Measurements from ENCODE around the gene NCCRP1.

NCCRP1 gene

DNA sequence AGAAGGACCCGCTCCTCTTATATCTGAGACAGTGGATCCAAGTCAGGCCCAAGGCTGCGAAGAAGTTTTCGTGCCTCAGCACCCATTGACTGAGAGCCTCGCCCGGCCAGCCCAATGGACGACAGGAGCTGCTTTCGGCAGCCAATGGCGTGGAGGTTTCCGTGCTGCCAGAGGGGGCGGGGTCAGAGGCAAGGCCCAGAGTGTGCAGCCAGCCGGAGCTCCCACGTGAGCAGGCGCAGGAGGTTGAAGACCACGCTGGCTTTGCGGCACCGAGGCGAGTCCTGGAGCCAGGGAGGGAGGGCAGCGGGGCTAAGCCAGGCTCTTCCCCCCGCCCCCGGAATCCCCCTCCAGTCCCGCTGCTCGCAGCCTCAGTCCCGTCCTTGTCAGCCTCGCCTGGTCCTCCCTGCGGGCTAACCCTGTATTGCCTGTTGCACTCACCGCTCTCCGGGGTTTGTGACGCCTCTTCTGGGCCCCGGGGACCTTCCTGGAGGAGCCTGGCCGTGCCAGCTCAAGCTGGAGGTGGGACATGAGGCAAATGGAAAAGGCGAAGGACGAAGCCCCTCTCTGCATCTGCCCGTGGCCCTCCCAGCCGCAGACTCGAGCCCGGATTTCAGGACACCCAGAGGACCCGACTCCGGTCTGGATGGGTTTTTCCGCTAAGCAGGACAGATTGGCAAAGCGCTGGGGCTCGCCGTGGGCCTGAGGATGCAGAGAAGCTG lies 50.3 kb downstream of the NCCRP1 start:
- Histone ChIP-seq H3K4me1 (ENCODE audit: insufficient read depth, poor library complexity, severe bottlenecking) (no peaks in the 10 kb centered on the region), H3K4me3 (ENCODE audit: severe bottlenecking) (no peak overlapping the region), H3K9me3 (ENCODE audit: severe bottlenecking) (no peaks in the 10 kb centered on the region), H3K27me3 (ENCODE audit: insufficient read depth, poor library complexity, severe bottlenecking) (peaks cover 32% of the 10 kb centered on the region), H3K27ac (ENCODE audit: poor library complexity, severe bottlenecking) (no peak overlapping the region), H3K36me3 (ENCODE audit: low read depth) (no peaks in the 10 kb centered on the region)
- DNase-seq (ENCODE audit: low spot score) = no peak
- TF ChIP-seq, protein P1, sequence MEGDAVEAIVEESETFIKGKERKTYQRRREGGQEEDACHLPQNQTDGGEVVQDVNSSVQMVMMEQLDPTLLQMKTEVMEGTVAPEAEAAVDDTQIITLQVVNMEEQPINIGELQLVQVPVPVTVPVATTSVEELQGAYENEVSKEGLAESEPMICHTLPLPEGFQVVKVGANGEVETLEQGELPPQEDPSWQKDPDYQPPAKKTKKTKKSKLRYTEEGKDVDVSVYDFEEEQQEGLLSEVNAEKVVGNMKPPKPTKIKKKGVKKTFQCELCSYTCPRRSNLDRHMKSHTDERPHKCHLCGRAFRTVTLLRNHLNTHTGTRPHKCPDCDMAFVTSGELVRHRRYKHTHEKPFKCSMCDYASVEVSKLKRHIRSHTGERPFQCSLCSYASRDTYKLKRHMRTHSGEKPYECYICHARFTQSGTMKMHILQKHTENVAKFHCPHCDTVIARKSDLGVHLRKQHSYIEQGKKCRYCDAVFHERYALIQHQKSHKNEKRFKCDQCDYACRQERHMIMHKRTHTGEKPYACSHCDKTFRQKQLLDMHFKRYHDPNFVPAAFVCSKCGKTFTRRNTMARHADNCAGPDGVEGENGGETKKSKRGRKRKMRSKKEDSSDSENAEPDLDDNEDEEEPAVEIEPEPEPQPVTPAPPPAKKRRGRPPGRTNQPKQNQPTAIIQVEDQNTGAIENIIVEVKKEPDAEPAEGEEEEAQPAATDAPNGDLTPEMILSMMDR (IDR thresholded peaks at IDR 0.05; ENCODE audit: poor library complexity, severe bottlenecking) = no peak
- no peak for ATAC-seq (ENCODE audit: low read depth)

DNA sequence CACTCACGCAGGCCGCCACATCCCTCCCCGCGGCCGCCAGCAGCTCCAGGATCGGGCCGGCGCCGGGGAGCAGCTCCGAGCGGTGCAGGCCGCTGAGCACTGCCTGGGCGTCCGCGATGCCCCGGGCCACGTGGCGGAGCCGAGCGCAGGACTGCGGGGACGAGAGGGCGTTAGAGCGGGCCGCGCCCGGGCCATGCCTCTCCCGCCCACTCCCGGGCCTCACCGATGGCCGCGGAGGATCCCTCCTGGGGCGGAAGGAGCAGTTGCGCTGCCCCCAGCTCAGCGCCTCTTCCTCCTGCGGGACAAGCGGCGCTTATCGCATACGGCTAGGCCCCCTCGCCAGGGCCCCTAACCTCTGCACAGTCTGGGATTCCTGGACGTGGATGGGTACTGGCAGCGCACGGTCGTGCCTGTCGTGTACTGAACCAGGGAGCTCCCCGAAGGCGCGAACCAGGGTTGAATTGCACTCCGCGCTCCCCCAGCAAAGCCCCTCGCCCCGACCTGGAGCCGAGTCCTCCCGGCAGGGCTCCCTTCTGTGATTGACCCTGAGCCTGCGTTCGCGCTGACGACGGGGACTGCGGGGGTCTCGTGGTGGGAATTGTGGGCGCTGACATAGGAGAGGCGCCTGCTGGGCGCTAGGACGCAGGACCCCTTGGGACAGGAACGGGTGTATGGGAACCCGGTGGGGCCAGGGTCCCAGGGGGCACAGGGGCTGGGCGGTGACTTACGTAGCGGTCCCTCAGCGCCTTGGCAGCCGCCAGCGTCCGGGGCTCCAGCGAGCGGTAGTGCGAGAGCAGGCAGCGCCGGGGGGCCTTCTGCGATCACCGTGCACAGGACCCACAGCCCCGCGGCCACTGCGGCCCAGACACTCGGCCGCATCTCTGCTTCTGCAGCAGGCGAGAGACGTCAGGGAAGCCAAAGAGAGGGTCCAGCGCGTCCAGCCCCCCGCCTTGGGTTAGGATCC lies 51.2 kb downstream of the NCCRP1 start:
- no peak overlapping the region for H3K27ac ChIP-seq (ENCODE audit: poor library complexity, severe bottlenecking)
- TF ChIP-seq, protein P1 (IDR thresholded peaks at IDR 0.05; ENCODE audit: poor library complexity, severe bottlenecking) = no peak
- no peaks in the 10 kb centered on the region for H3K36me3 ChIP-seq (ENCODE audit: low read depth)
- H3K4me3 ChIP-seq (ENCODE audit: severe bottlenecking) = no peak overlapping the region
- no peaks in the 10 kb centered on the region for H3K4me1 ChIP-seq (ENCODE audit: insufficient read depth, poor library complexity, severe bottlenecking)
- DNase-seq (ENCODE audit: low spot score) (no peak), ATAC-seq (ENCODE audit: low read depth) (peak; percentile 32; the same call in 1 of the 3 replicates)
- H3K27me3 ChIP-seq (ENCODE audit: insufficient read depth, poor library complexity, severe bottlenecking) = peaks cover 32% of the 10 kb centered on the region
- H3K9me3 ChIP-seq (ENCODE audit: severe bottlenecking) = no peaks in the 10 kb centered on the region

DNA sequence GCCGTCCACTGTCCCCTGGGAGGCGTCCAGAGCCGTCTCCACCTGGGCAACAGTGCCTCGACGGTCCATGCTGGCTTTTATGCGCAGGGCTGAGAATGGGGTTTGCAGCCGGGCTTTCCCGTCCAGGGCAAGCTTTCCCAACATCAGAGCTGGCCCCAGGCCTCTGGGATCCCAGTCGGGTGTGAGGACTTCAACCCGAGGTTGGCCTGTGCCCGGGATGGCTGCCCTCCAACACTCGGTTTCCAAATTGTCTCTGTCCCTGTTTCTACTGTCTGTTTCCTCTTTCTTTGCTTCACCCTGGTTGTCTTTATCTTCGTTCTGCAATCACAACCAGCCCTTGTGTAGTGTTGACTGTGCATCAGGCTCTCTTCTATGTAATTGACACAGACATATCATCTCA lies 52.0 kb downstream of the NCCRP1 start, which contains the start of gene IFNL4:
IFNL4 (minus strand) TSS at position 51 of the 400 bp plus-strand sequence.
- no peaks in the 10 kb centered on the region for H3K9me3 ChIP-seq (ENCODE audit: severe bottlenecking)
- no peak within 1 kb of the TSS for H3K27ac ChIP-seq (ENCODE audit: poor library complexity, severe bottlenecking)
- TF ChIP-seq, protein P1 (IDR thresholded peaks at IDR 0.05; ENCODE audit: poor library complexity, severe bottlenecking) = no peak
- no peaks in the 10 kb centered on the region for H3K36me3 ChIP-seq (ENCODE audit: low read depth)
- H3K27me3 ChIP-seq (ENCODE audit: insufficient read depth, poor library complexity, severe bottlenecking) = peaks cover 32% of the 10 kb centered on the region
- H3K4me1 ChIP-seq (ENCODE audit: insufficient read depth, poor library complexity, severe bottlenecking) = no peaks in the 10 kb centered on the region
- no peak for DNase-seq (ENCODE audit: low spot score)
- H3K4me3 ChIP-seq (ENCODE audit: severe bottlenecking) = no peak within 1 kb of the TSS
- no peak for ATAC-seq (ENCODE audit: low read depth)

DNA sequence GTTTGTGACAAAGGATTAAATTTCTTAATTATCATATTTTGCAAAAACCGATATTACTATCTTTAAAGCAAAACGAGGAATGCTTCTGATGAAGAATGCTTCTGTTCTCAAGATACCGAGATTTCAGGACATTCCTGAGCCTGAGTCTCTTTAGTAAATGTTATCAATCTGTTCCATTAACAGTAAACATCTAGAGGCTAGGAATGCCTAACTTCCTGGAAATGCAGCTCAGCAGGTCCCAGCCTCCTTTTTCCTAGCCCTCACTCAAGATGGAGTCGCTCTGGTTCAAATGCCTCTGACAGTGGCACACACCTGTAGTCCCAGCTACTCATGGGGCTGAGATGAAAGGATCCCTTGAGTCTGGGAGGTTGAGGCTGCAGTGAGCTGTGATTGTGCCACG lies 54.3 kb downstream of the NCCRP1 start:
- TF ChIP-seq, protein P1 (IDR thresholded peaks at IDR 0.05; ENCODE audit: poor library complexity, severe bottlenecking) = no peak
- Histone ChIP-seq H3K4me3 (ENCODE audit: severe bottlenecking) (no peak overlapping the region), H3K36me3 (ENCODE audit: low read depth) (no peaks in the 10 kb centered on the region), H3K9me3 (ENCODE audit: severe bottlenecking) (no peaks in the 10 kb centered on the region), H3K4me1 (ENCODE audit: insufficient read depth, poor library complexity, severe bottlenecking) (no peaks in the 10 kb centered on the region), H3K27ac (ENCODE audit: poor library complexity, severe bottlenecking) (no peak overlapping the region), H3K27me3 (ENCODE audit: insufficient read depth, poor library complexity, severe bottlenecking) (peaks cover 32% of the 10 kb centered on the region)
- DNase-seq (ENCODE audit: low spot score) (no peak), ATAC-seq (ENCODE audit: low read depth) (no peak)

Measured in RWPE2 (cell line).